SK-N-SH (cell line): ENCODE results near the gene CENPQ. TPM values are rescaled to one million over a fixed set of nuclear protein-coding genes. Genes with fewer than 3 reads are reported as not detected.

ENCODE experiments used
- CTCF ChIA-PET: fragments of 300-600, 350-600 bp; formaldehyde crosslinking; extraction: SDS; loops from one replicate; lab custom pipeline; 2021; lab: Yijun Ruan, JAX
- POLR2A ChIA-PET: fragments of 350-600 bp; sonication (Branson Sonifier 250); formaldehyde crosslinking; extraction: SDS; loops from one replicate; lab custom pipeline; 2020; ENCODE audit warnings: antibody characterized with exemption, inconsistent platforms; lab: Yijun Ruan, JAX
- DNase-seq: peaks from one replicate; pipeline ENCODE4 v3.0.0; 2012
- H2AFZ ChIP-seq: fragments of 200-600 bp; sonication (generic); 2 replicates; pipeline ENCODE4 v1.8.1; 2016; ENCODE audit warnings: antibody characterized with exemption, mild to moderate bottlenecking, low read depth
- H3F3A ChIP-seq: fragments of 200-600 bp; sonication (generic); replicated peaks from 2 replicates; pipeline ENCODE3; 2016; ENCODE audit warnings: antibody characterized with exemption, mild to moderate bottlenecking; ENCODE audit not compliant: insufficient read depth
- H3K27ac ChIP-seq, 2 experiments: fragments of 200-500 bp in 1 of 2; fragments of 200-600 bp in 1 of 2; sonication (Bioruptor generic) in 1 of 2; sonication (generic), shearing (Covaris generic) in 1 of 2; 2 replicates each; pipeline versions ENCODE4 v1.5.1 to v1.6.1; 2014 to 2016; ENCODE audit warnings: low read depth in 2 of 2, inconsistent platforms in 1 of 2, low read length in 1 of 2, mild to moderate bottlenecking in 1 of 2, mixed read lengths in 1 of 2
- H3K27me3 ChIP-seq: fragments of 200-600 bp; sonication (generic), shearing (Covaris generic); 2 replicates; pipeline ENCODE4 v1.6.1; 2016; ENCODE audit warnings: mixed run types; ENCODE audit not compliant: insufficient read depth
- H3K36me3 ChIP-seq, 2 experiments: fragments of 200-500 bp in 1 of 2; fragments of 200-600 bp in 1 of 2; sonication (Bioruptor generic) in 1 of 2; sonication (generic) in 1 of 2; replicated peaks in 1 of 2; 2 replicates each; pipeline versions ENCODE3 to v1.5.1; 2014 to 2016; ENCODE audit warnings: low read length in 1 of 2, mild to moderate bottlenecking in 1 of 2; ENCODE audit not compliant: insufficient read depth in 2 of 2, control insufficient read depth in 1 of 2
- H3K4me1 ChIP-seq, 2 experiments: fragments of 200-500 bp in 1 of 2; fragments of 200-600 bp in 1 of 2; sonication (Bioruptor generic) in 1 of 2; sonication (generic), shearing (Covaris generic) in 1 of 2; 2 replicates each; pipeline versions ENCODE4 v1.5.1 to v1.6.1; 2014 to 2016; ENCODE audit warnings: low read depth in 1 of 2, low read length in 1 of 2, mixed run types in 1 of 2; ENCODE audit not compliant: insufficient read depth in 2 of 2, control insufficient read depth in 1 of 2
- H3K4me2 ChIP-seq: fragments of 200-600 bp; sonication (generic), shearing (Covaris generic); 2 replicates; pipeline ENCODE4 v1.6.1; 2017; ENCODE audit warnings: mixed run types
- H3K4me3 ChIP-seq, 2 experiments: fragments of 200-500 bp in 1 of 2; fragments of 200-600 bp in 1 of 2; sonication (Bioruptor generic) in 1 of 2; sonication (generic), shearing (Covaris generic) in 1 of 2; 2 replicates each; pipeline versions ENCODE4 v1.5.1 to v1.8.1; 2014 to 2016; ENCODE audit warnings: low read depth in 2 of 2, inconsistent platforms in 1 of 2, low read length in 1 of 2, mild to moderate bottlenecking in 1 of 2, mixed read lengths in 1 of 2, moderate library complexity in 1 of 2
- H3K79me2 ChIP-seq: fragments of 200-600 bp; sonication (generic); 2 replicates; pipeline ENCODE4 v1.8.1; 2017; ENCODE audit warnings: mild to moderate bottlenecking; ENCODE audit not compliant: insufficient read depth
- H3K9ac ChIP-seq: fragments of 200-600 bp; sonication (generic); 2 replicates; pipeline ENCODE4 v1.6.1; 2017; ENCODE audit warnings: mixed run types
- H3K9me2 ChIP-seq: fragments of 200-600 bp; sonication (generic); 2 replicates; pipeline ENCODE4 v1.6.1; 2017; ENCODE audit warnings: mixed run types
- H3K9me3 ChIP-seq: fragments of 200-600 bp; sonication (generic); 2 replicates; pipeline ENCODE4 v1.6.1; 2017; ENCODE audit warnings: mixed run types, mild to moderate bottlenecking, moderate library complexity
- H4K20me1 ChIP-seq: fragments of 200-600 bp; sonication (generic); 2 replicates; pipeline ENCODE4 v1.6.1; 2017; ENCODE audit warnings: mild to moderate bottlenecking, mixed run types; ENCODE audit not compliant: insufficient read depth
- CTCF ChIP-seq: fragments of 200-600 bp; sonication (generic); IDR thresholded peaks from 2 replicates; pipeline ENCODE4 v1.6.1; 2017; ENCODE audit warnings: antibody characterized with exemption, mild to moderate bottlenecking, moderate library complexity
- EZH2phosphoT487 ChIP-seq: fragments of 200-600 bp; sonication (generic); IDR thresholded peaks from 2 replicates; pipeline ENCODE4 v1.6.1; 2017; ENCODE audit warnings: low read depth, mixed run types, mild to moderate bottlenecking, antibody characterized with exemption, moderate library complexity, borderline replicate concordance
- FOSL2 ChIP-seq: IDR thresholded peaks from 2 replicates; pipeline ENCODE4 v1.4.0; 2012; ENCODE audit warnings: low read depth, mild to moderate bottlenecking, moderate library complexity, borderline replicate concordance
- FOXJ3 ChIP-seq: sonication (generic); formaldehyde crosslinking; IDR thresholded peaks from 2 replicates; pipeline ENCODE4 v1.5.1; 2020; ENCODE audit warnings: mild to moderate bottlenecking, missing genetic modification reagents
- FOXM1 ChIP-seq: IDR thresholded peaks from 2 replicates; pipeline ENCODE4 v1.4.0; 2012; ENCODE audit warnings: low read depth, mild to moderate bottlenecking
- GATA2 ChIP-seq: sonication (generic); formaldehyde crosslinking; IDR thresholded peaks from 2 replicates; pipeline ENCODE4 v1.5.0; 2020; ENCODE audit warnings: mild to moderate bottlenecking, missing genetic modification reagents
- IRF3 ChIP-seq: fragments of 150-350 bp; IDR thresholded peaks from 2 replicates; pipeline ENCODE4 v1.6.1; 2016; ENCODE audit warnings: mild to moderate bottlenecking, low read depth, low read length
- JUND ChIP-seq: IDR thresholded peaks from 2 replicates; pipeline ENCODE4 v1.4.0; 2012
- MAX ChIP-seq: IDR thresholded peaks from 2 replicates; pipeline ENCODE4 v1.4.0; 2012; ENCODE audit warnings: low read depth
- MEF2A ChIP-seq: IDR thresholded peaks from 2 replicates; pipeline ENCODE4 v1.4.0; 2012; ENCODE audit warnings: low read depth, borderline replicate concordance
- NRF1 ChIP-seq: IDR thresholded peaks from 2 replicates; pipeline ENCODE4 v1.6.1; 2012; ENCODE audit warnings: low read depth, mild to moderate bottlenecking, low read length
- RAD21 ChIP-seq: IDR thresholded peaks from 2 replicates; pipeline ENCODE4 v1.6.1; 2012; ENCODE audit warnings: mild to moderate bottlenecking, low read length
- RFX5 ChIP-seq: IDR thresholded peaks from 2 replicates; pipeline ENCODE4 v1.6.1; 2012; ENCODE audit warnings: mild to moderate bottlenecking, improper control_type of control experiment, low read length
- SIN3A ChIP-seq: IDR thresholded peaks from 2 replicates; pipeline ENCODE4 v1.6.1; 2012; ENCODE audit warnings: low read depth, mild to moderate bottlenecking, low read length, moderate library complexity, borderline replicate concordance
- TAF1 ChIP-seq: IDR thresholded peaks from 2 replicates; pipeline ENCODE4 v1.6.1; 2012; ENCODE audit warnings: low read depth, mild to moderate bottlenecking, low read length, moderate library complexity, borderline replicate concordance
- TCF12 ChIP-seq: IDR thresholded peaks from 2 replicates; pipeline ENCODE4 v1.4.0; 2012
- TEAD4 ChIP-seq: IDR thresholded peaks from 2 replicates; pipeline ENCODE4 v1.4.0; 2012; ENCODE audit warnings: mild to moderate bottlenecking, borderline replicate concordance; ENCODE audit not compliant: insufficient read depth
- USF1 ChIP-seq: IDR thresholded peaks from 2 replicates; pipeline ENCODE4 v1.4.0; 2012; ENCODE audit warnings: low read depth, borderline replicate concordance
- USF2 ChIP-seq: fragments of 150-350 bp; IDR thresholded peaks from 2 replicates; pipeline ENCODE4 v1.6.1; 2017; ENCODE audit warnings: antibody characterized with exemption, low read length, low read depth, borderline replicate concordance
- YY1 ChIP-seq: IDR thresholded peaks from 2 replicates; pipeline ENCODE4 v1.4.0; 2012; ENCODE audit warnings: low read depth, mild to moderate bottlenecking
- WGBS: methylation state at CpG from one replicate; pipeline ENCODE4 v1.1.6; 2017; ENCODE audit warnings: low lambda C conversion rate; 5-methylcytosine and 5-hydroxymethylcytosine counted together
- polyA plus RNA-seq, 3 experiments: library from polyadenylated mRNA; depleted of rRNA; stranded (reverse); fragments of >200 nt; gene quantifications; 2 replicates each; pipeline ENCODE4 v1.2.3, GENCODE V29; 2012

Gene CENPQ
- polyA plus RNA-seq, 1 of the 3 experiments (the other 2 are of a cell fraction): 2.5 TPM

- no peaks in the 10 kb centered on the region for H3K4me1 ChIP-seq
- no peaks in the 10 kb centered on the region for H3K9me3 ChIP-seq
- TF ChIP-seq GATA2: no peak
- TF ChIP-seq EZH2phosphoT487: no peak
- TF ChIP-seq CTCF: no peak
- TF ChIP-seq USF2: no peak
- TF ChIP-seq FOXJ3 (CRISPR knock-in tag): no peak
- TF ChIP-seq SIN3A: no peak
- no peak for TF ChIP-seq TEAD4
- no peak for TF ChIP-seq USF1
- TF ChIP-seq TCF12: no peak
- no peak for TF ChIP-seq YY1
- TF ChIP-seq MEF2A: no peak
- TF ChIP-seq, all 33 proteins: peak for 0
- no peak for DNase-seq
- H3K4me3 ChIP-seq: no peak overlapping the region
- no peak overlapping the region for H2AFZ ChIP-seq
- no peaks in the 10 kb centered on the region for H3K79me2 ChIP-seq
- H3K27me3 ChIP-seq: no peaks in the 10 kb centered on the region
- no peak overlapping the region for H3K27ac ChIP-seq
- ChIA-PET CTCF (no interaction called here), POLR2A (no interaction called here)
- 91% methylated on average over 4 of the region's 4 CpGs for WGBS
- H3K9me2 ChIP-seq: no peaks in the 10 kb centered on the region
- no peak overlapping the region for H3K4me2 ChIP-seq
- no peak overlapping the region for H3K9ac ChIP-seq
- peaks cover 9 to 32% of the 10 kb centered on the region in 2 experiments for H3K36me3 ChIP-seq
- H3F3A ChIP-seq: no peaks in the 10 kb centered on the region
- H4K20me1 ChIP-seq: no peaks in the 10 kb centered on the region
These were observed 27.5 kb downstream of the CENPQ start for GRCh38 chr6:49490633-49491032.

- H3F3A ChIP-seq: no peaks in the 10 kb centered on the region
- H3K4me3 ChIP-seq: no peak overlapping the region
- TF ChIP-seq RFX5 (no peak), FOXM1 (no peak), SIN3A (no peak), GATA2 (no peak), JUND (no peak), RAD21 (no peak), IRF3 (no peak), TEAD4 (no peak), MEF2A (no peak), FOSL2 (no peak), TAF1 (no peak), NRF1 (no peak), MAX (no peak)
- TF ChIP-seq, all 33 proteins: peak for 0
- Histone ChIP-seq H3K79me2 (no peaks in the 10 kb centered on the region), H3K9ac (no peak overlapping the region), H3K27me3 (no peaks in the 10 kb centered on the region), H4K20me1 (no peaks in the 10 kb centered on the region), H3K4me1 (no peaks in the 10 kb centered on the region), H2AFZ (no peak overlapping the region), H3K9me2 (no peaks in the 10 kb centered on the region), H3K27ac (no peak overlapping the region), H3K9me3 (no peaks in the 10 kb centered on the region), H3K36me3 (peaks cover 0 to 8% of the 10 kb centered on the region in 2 experiments), H3K4me2 (no peak overlapping the region)
- ChIA-PET CTCF (interaction anchor here (0.9 kb wide), 1 partner anchor 38 kb away, joined by 5 read pairs; no protein-coding TSS in a partner anchor), POLR2A (no interaction called here)
- WGBS: 32% methylated on average over 3 of the region's 3 CpGs
- DNase-seq: no peak
These were observed 34.1 kb downstream of the CENPQ start for GRCh38 chr6:49497304-49497703.
